ENCODE data around the gene UBTD1. TPM values are rescaled to one million over a fixed set of nuclear protein-coding genes. Genes with fewer than 3 reads are reported as not detected.

UBTD1 gene, protein sequence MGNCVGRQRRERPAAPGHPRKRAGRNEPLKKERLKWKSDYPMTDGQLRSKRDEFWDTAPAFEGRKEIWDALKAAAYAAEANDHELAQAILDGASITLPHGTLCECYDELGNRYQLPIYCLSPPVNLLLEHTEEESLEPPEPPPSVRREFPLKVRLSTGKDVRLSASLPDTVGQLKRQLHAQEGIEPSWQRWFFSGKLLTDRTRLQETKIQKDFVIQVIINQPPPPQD
- total RNA-seq, result 33.0 TPM

DNA sequence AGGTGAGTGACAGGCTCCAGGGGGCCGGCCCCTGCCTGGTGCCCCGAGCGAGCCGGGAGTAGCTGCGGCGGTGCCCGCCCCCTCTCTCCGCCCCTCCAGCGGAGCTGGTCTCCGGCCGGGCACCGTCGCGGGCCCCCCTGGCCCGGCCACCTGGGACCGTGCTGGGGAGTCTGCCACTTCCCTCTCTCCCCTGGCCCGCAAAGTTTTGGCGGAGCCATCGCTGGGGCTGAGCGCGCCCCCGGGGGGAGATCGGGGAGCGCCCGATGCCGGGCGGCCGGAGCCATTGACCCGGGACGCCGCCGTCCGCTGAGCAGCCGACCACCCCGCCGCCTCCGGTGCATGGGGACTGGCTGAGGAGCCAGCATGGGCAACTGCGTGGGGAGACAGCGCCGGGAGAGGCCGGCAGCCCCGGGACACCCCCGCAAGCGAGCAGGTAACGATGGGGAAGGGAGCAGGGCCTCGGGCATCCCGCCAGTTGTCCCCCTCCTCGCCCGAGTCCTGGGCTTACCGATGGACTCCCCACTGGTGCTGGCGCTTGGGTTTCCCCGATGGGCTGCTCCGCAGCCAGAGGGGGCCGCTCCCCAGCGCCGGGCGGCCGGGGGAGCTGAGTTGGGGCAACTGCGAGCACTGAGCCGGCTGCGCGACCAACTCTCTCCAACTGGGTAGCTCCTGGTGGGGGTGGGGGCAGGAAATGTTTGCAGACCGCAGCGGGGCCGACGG, at the start of gene UBTD1:
UBTD1 (plus strand) TSS at position 84 of the 720 bp plus-strand sequence; CDS start at position 364, 280 bp downstream.
- Histone ChIP-seq H3K4me3 (peak within 1 kb of the TSS; percentile 75 to 87), H3K27me3 (no peaks in the 10 kb centered on the region), H3K9me3 (no peaks in the 10 kb centered on the region), H3K36me3 (no peaks in the 10 kb centered on the region), H3K4me1 (peaks cover 0 to 13% of the 10 kb centered on the region in 2 donors), H3K27ac (peak within 1 kb of the TSS; percentile 94 to 98)
- intact Hi-C loops (cut with DNase I), result loop anchor here (1.0 to 5.0 kb wide), 9 partner anchors 36 to 213 kb away; partner anchors contain the start of genes AVPI1, EXOSC1, MARVELD1 and MORN4
- TF ChIP-seq, protein P1, sequence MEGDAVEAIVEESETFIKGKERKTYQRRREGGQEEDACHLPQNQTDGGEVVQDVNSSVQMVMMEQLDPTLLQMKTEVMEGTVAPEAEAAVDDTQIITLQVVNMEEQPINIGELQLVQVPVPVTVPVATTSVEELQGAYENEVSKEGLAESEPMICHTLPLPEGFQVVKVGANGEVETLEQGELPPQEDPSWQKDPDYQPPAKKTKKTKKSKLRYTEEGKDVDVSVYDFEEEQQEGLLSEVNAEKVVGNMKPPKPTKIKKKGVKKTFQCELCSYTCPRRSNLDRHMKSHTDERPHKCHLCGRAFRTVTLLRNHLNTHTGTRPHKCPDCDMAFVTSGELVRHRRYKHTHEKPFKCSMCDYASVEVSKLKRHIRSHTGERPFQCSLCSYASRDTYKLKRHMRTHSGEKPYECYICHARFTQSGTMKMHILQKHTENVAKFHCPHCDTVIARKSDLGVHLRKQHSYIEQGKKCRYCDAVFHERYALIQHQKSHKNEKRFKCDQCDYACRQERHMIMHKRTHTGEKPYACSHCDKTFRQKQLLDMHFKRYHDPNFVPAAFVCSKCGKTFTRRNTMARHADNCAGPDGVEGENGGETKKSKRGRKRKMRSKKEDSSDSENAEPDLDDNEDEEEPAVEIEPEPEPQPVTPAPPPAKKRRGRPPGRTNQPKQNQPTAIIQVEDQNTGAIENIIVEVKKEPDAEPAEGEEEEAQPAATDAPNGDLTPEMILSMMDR (IDR thresholded peaks at IDR 0.05), result peak in 1 of 3 experiments; percentile 14
- DNase-seq (ENCODE audit: low spot score in 2 of 2), result peak in 1 of 2 donors; percentile 80

DNA sequence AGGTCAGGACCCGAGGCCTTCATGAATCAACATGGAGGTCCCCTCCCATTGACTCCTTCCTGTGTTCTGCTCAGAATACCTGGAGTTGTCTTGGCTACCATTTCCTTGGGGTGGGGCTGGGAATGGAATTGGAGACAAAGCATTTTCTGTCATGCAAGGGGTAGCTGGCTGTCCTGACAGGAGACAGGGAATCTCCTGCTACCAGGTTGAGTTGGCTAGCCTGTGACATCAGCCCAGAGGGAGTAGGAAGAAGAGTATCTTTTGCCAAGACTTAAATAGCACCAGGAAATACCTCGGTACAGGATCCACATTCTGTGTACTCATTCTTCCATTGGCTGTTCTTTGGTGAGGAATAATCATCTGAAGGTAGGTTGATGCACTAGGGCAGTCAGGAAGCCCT, 47.9 kb upstream of the UBTD1 start:
- DNase-seq (ENCODE audit: low spot score in 2 of 2), result no peak
- peaks cover 3 to 34% of the 10 kb centered on the region in 2 donors for H3K4me1 ChIP-seq
- H3K27me3 ChIP-seq, result no peaks in the 10 kb centered on the region
- no peaks in the 10 kb centered on the region for H3K9me3 ChIP-seq
- no peak overlapping the region for H3K4me3 ChIP-seq
- peaks cover 16 to 26% of the 10 kb centered on the region in 2 donors for H3K36me3 ChIP-seq
- TF ChIP-seq, protein P1 (IDR thresholded peaks at IDR 0.05), result no peak
- intact Hi-C loops (cut with DNase I), result no loop called here
- no peak overlapping the region for H3K27ac ChIP-seq

DNA sequence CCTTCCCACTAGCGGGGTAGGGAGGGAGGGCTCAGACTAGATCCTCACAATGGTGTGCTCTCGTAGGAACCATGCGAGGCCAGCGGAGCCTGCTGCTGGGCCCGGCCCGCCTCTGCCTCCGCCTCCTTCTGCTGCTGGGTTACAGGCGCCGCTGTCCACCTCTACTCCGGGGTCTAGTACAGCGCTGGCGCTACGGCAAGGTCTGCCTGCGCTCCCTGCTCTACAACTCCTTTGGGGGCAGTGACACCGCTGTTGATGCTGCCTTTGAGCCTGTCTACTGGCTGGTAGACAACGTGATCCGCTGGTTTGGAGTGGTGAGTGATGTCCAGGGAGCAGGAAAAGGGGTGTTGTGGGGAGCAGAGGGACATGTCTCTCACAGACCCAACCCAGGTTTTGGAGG, 47.1 kb upstream of the UBTD1 start:
- peaks cover 3 to 32% of the 10 kb centered on the region in 2 donors for H3K4me1 ChIP-seq
- no peak overlapping the region for H3K27ac ChIP-seq
- peaks cover 24 to 34% of the 10 kb centered on the region in 2 donors for H3K36me3 ChIP-seq
- H3K27me3 ChIP-seq, result no peaks in the 10 kb centered on the region
- H3K4me3 ChIP-seq, result no peak overlapping the region
- DNase-seq (ENCODE audit: low spot score in 2 of 2), result no peak
- intact Hi-C loops (cut with DNase I), result no loop called here
- H3K9me3 ChIP-seq, result no peaks in the 10 kb centered on the region
- TF ChIP-seq, protein P1 (IDR thresholded peaks at IDR 0.05), result no peak

DNA sequence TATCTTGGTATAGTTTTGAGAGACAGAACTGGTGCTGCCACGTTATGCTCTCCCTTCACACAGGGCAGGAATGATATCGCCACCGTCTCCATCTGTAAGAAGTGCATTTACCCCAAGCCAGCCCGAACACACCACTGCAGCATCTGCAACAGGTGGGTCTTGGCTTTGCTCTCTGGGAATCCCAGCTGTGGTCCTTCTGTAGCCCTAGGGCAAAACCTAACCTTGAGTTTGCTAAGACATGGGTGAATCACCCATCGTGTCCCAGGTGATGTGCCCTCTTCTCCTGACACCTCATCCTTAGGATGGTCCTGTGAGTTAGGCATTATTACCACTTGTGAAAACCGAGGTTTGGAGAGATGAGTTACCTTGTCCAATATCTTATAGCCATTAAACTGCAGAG, 46.4 kb upstream of the UBTD1 start:
- intact Hi-C loops (cut with DNase I), result no loop called here
- Histone ChIP-seq H3K27me3 (no peaks in the 10 kb centered on the region), H3K27ac (no peak overlapping the region), H3K36me3 (peaks cover 28 to 40% of the 10 kb centered on the region in 2 donors), H3K9me3 (no peaks in the 10 kb centered on the region), H3K4me3 (no peak overlapping the region), H3K4me1 (peaks cover 0 to 25% of the 10 kb centered on the region in 2 donors)
- TF ChIP-seq, protein P1 (IDR thresholded peaks at IDR 0.05), result no peak
- no peak for DNase-seq (ENCODE audit: low spot score in 2 of 2)

DNA sequence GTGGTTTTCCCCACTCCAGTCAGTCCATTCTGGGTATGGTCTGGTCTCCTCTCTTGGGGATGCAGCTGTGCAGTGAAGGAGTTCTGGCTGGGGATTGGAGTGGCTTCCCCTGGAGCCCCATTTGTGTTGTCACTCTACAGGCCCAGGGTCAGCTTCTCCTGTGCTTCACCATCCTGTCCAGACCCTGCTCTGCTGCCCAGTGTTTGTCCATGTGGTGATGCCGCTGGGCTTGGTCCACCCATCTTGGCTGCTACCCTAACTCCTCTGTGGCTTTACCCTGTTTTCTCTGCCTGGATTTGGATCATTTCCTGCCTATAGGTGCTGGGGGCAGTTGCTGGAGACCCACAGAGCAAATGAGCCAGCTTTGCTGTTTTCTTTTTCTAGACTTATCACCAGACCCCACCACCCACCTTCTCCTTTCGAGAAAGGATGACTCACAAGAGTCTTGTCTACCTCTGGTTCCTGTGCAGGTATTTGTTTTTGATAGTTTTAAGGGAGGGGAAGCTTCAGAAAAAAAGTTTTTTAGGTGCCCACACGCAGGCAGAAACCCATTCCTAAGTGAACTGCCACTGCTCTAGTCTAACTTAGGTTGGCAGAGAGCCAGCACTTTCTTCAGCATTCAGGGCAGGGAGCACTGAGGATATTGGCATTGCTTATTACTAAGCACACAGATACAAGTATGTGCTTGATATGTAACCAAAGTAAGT, 44.2 kb upstream of the UBTD1 start:
- Histone ChIP-seq H3K4me3 (no peak overlapping the region), H3K27ac (peak overlapping the region; percentile 9 to 41), H3K36me3 (peaks cover 47 to 60% of the 10 kb centered on the region in 2 donors), H3K9me3 (no peaks in the 10 kb centered on the region), H3K27me3 (no peaks in the 10 kb centered on the region), H3K4me1 (peaks cover 0 to 14% of the 10 kb centered on the region in 2 donors)
- intact Hi-C loops (cut with DNase I), result no loop called here
- TF ChIP-seq, protein P1 (IDR thresholded peaks at IDR 0.05), result no peak
- DNase-seq (ENCODE audit: low spot score in 2 of 2), result no peak

All from ascending aorta (tissue), 2 donors.